H9 (cell line): ENCODE results near the gene PTPRN2. TPM values are rescaled to one million over a fixed set of nuclear protein-coding genes. Genes with fewer than 3 reads are reported as not detected.

Source experiments
- DNase-seq: peaks from one replicate; pipeline ENCODE4 v3.0.0-alpha.2; 2017
- H2AFZ ChIP-seq: one replicate; pipeline ENCODE4 v1.6.1; 2013; ENCODE audit warnings: mild to moderate bottlenecking, low read length, control low read depth, moderate library complexity
- H2AK5ac ChIP-seq: 2 replicates; pipeline ENCODE4 v1.6.1; 2013; ENCODE audit warnings: low read length, control low read depth, mixed read lengths; ENCODE audit not compliant: insufficient read length
- H2BK120ac ChIP-seq: one replicate; pipeline ENCODE4 v1.6.1; 2013; ENCODE audit warnings: low read depth, mild to moderate bottlenecking, low read length, control low read depth, inconsistent platforms; ENCODE audit not compliant: poor library complexity, severe bottlenecking
- H2BK12ac ChIP-seq: 2 replicates; pipeline ENCODE4 v1.6.1; 2013; ENCODE audit warnings: low read length, control low read depth, mixed read lengths, low read depth; ENCODE audit not compliant: insufficient read length
- H2BK15ac ChIP-seq: 2 replicates; pipeline ENCODE4 v1.6.1; 2013; ENCODE audit warnings: low read depth, low read length, control low read depth
- H2BK20ac ChIP-seq: one replicate; pipeline ENCODE4 v1.6.1; 2013; ENCODE audit warnings: low read depth, mild to moderate bottlenecking, low read length, control low read depth, inconsistent platforms; ENCODE audit not compliant: poor library complexity, severe bottlenecking
- H2BK5ac ChIP-seq: 2 replicates; pipeline ENCODE4 v1.6.1; 2013; ENCODE audit warnings: low read length, control low read depth, mixed read lengths; ENCODE audit not compliant: insufficient read length
- H3K14ac ChIP-seq: 2 replicates; pipeline ENCODE4 v1.6.1; 2013; ENCODE audit warnings: low read length, control low read depth; ENCODE audit not compliant: insufficient read depth
- H3K18ac ChIP-seq: 2 replicates; pipeline ENCODE4 v1.6.1; 2013; ENCODE audit warnings: low read depth, mild to moderate bottlenecking, mixed read lengths, low read length, control low read depth; ENCODE audit not compliant: insufficient read length
- H3K23ac ChIP-seq: 2 replicates; pipeline ENCODE4 v1.6.1; 2013; ENCODE audit warnings: low read length, control low read depth, mixed read lengths, low read depth; ENCODE audit not compliant: insufficient read length
- H3K23me2 ChIP-seq: 2 replicates; pipeline ENCODE4 v1.6.1; 2013; ENCODE audit warnings: low read depth, mild to moderate bottlenecking, mixed read lengths, low read length, control low read depth; ENCODE audit not compliant: insufficient read length, poor library complexity, severe bottlenecking
- H3K27ac ChIP-seq: 2 replicates; pipeline ENCODE4 v1.5.1; 2013; ENCODE audit warnings: low read length, control low read depth, mixed read lengths, low read depth; ENCODE audit not compliant: insufficient read length
- H3K27me3 ChIP-seq: 2 replicates; pipeline ENCODE4 v1.6.1; 2013; ENCODE audit warnings: low read length, control low read depth, inconsistent platforms; ENCODE audit not compliant: insufficient read depth
- H3K4ac ChIP-seq: 2 replicates; pipeline ENCODE4 v1.6.1; 2013; ENCODE audit warnings: low read depth, mild to moderate bottlenecking, control low read depth, inconsistent platforms, low read length, moderate library complexity
- H3K4me1 ChIP-seq: 2 replicates; pipeline ENCODE4 v1.6.1; 2013; ENCODE audit warnings: low read length, control low read depth, inconsistent platforms; ENCODE audit not compliant: insufficient read depth
- H3K4me2 ChIP-seq: 2 replicates; pipeline ENCODE4 v1.6.1; 2013; ENCODE audit warnings: low read length, control low read depth, mixed read lengths; ENCODE audit not compliant: insufficient read length, insufficient read depth
- H3K56ac ChIP-seq: 2 replicates; pipeline ENCODE4 v1.6.1; 2013; ENCODE audit warnings: low read depth, mild to moderate bottlenecking, mixed read lengths, low read length, control low read depth; ENCODE audit not compliant: insufficient read length
- H3K79me1 ChIP-seq: 2 replicates; pipeline ENCODE4 v1.6.1; 2013; ENCODE audit warnings: low read depth, mild to moderate bottlenecking, moderate library complexity, low read length, control low read depth, inconsistent platforms; ENCODE audit not compliant: insufficient read depth, poor library complexity, severe bottlenecking
- H3K79me2 ChIP-seq: 2 replicates; pipeline ENCODE4 v1.6.1; 2013; ENCODE audit warnings: low read length, control low read depth, inconsistent platforms; ENCODE audit not compliant: insufficient read depth
- H3K9ac ChIP-seq: 2 replicates; pipeline ENCODE4 v1.6.1; 2013; ENCODE audit warnings: low read length, control low read depth, mixed read lengths; ENCODE audit not compliant: insufficient read length; ENCODE audit errors: extremely low read depth
- H3K9me3 ChIP-seq: one replicate; pipeline ENCODE4 v1.6.1; 2013; ENCODE audit warnings: low read depth, low read length, inconsistent platforms; ENCODE audit not compliant: control insufficient read depth
- H3T11ph ChIP-seq: one replicate; pipeline ENCODE4 v1.6.1; 2013; ENCODE audit warnings: mild to moderate bottlenecking, low read length, control low read depth, inconsistent platforms
- H4K20me1 ChIP-seq: one replicate; pipeline ENCODE4 v1.6.1; 2013; ENCODE audit not compliant: control insufficient read depth, insufficient read length, insufficient read depth
- H4K5ac ChIP-seq: 2 replicates; pipeline ENCODE4 v1.6.1; 2013; ENCODE audit warnings: low read depth, mild to moderate bottlenecking, mixed read lengths, low read length, control low read depth; ENCODE audit not compliant: insufficient read length
- H4K8ac ChIP-seq: replicated peaks from 2 replicates; pipeline ENCODE4 v1.6.1; 2013; ENCODE audit warnings: low read length, control low read depth, mixed read lengths, low read depth; ENCODE audit not compliant: insufficient read length
- H4K91ac ChIP-seq: 2 replicates; pipeline ENCODE4 v1.6.1; 2013; ENCODE audit warnings: low read depth, mild to moderate bottlenecking, moderate library complexity, mixed read lengths, low read length, control low read depth; ENCODE audit not compliant: insufficient read length
- H3K27ac Mint-ChIP-seq, 3 experiments: 2 replicates in 2 of 3; 3 replicates in 1 of 3; pipeline ENCODE4 v1.8.0; 2020 to 2021; ENCODE audit warnings: mixed read lengths in 3 of 3, mild to moderate bottlenecking in 1 of 3, moderate library complexity in 1 of 3
- H3K27me3 Mint-ChIP-seq: 2 replicates; pipeline ENCODE4 v1.8.0; 2021; ENCODE audit warnings: low read depth, mild to moderate bottlenecking, moderate library complexity, mixed read lengths
- H3K36me3 Mint-ChIP-seq, 3 experiments: 2 replicates in 2 of 3; 3 replicates in 1 of 3; pipeline ENCODE4 v1.8.0; 2020 to 2021; ENCODE audit warnings: low read depth in 3 of 3, mixed read lengths in 3 of 3; ENCODE audit not compliant: insufficient read depth in 1 of 3
- H3K4me1 Mint-ChIP-seq, 2 experiments: 2 replicates each; pipeline ENCODE4 v1.8.0; 2020; ENCODE audit warnings: mixed read lengths in 2 of 2
- H3K4me3 Mint-ChIP-seq, 2 experiments: 2 replicates in 1 of 2; 3 replicates in 1 of 2; pipeline ENCODE4 v1.8.0; 2020 to 2021; ENCODE audit warnings: mild to moderate bottlenecking in 2 of 2, mixed read lengths in 2 of 2, moderate library complexity in 1 of 2
- H3K9me3 Mint-ChIP-seq, 2 experiments: 2 replicates in 1 of 2; 3 replicates in 1 of 2; pipeline ENCODE4 v1.8.0; 2020; ENCODE audit warnings: mild to moderate bottlenecking in 2 of 2, mixed read lengths in 2 of 2, moderate library complexity in 1 of 2
- WGBS: extraction: QIAGEN DNeasy Blood & Tissue Kit; methylation state at CpG from one replicate; pipeline ENCODE4 v1.1.7; 2013; ENCODE audit warnings: missing lambda C conversion rate, low lambda C conversion rate, mixed read lengths; ENCODE audit not compliant: insufficient read length; ENCODE audit errors: extremely low coverage; 5-methylcytosine and 5-hydroxymethylcytosine counted together
- total RNA-seq: library from RNA; stranded (reverse); gene quantifications from 2 replicates; pipeline ENCODE4 v1.2.1, GENCODE V29; 2021
- TF ChIP-seq, protein P1 (sequence below): fragments of 200-600 bp; sonication (generic); conservative IDR thresholded peaks from 3 replicates; pipeline ENCODE4 v1.8.0; 2021; ENCODE audit warnings: antibody characterized with exemption, mild to moderate bottlenecking

PTPRN2 gene
- total RNA-seq, 1 experiment from 2014 or later = 5.2 TPM

DNA sequence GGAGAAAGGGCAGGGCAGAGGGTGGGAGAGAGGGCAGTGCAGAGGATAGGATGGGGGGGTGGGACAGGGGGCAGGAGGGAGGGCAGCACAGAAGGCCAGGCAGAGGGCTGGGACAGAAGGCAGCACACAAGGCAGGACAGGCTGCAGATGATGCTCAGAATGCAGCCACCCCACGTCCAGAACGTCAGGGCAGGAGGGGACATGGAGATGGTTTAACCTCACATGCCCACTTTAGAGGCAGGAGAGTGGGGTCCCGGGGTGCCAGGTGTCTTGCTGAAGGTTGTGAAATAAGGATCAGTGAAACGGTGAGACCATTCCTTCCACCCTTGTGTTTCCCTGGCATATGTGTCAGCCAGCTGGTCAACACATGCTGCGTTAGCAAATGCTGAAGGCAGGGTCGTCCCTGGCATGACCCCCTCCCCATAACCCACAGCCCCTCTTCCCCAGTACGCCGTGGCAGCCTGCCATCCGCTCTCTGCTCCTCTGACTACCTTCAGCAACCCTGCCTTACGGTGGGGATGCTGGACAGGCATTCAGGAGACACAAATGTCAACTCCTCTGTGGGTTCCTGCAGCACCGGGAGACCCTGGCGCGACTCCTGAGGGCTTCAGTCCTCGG lies 658.7 kb downstream of the PTPRN2 start:
- H3K23me2 ChIP-seq = no peaks in the 10 kb centered on the region
- H3K56ac ChIP-seq = no peak overlapping the region
- H3K4ac ChIP-seq = no peak overlapping the region
- no peak overlapping the region for H2BK12ac ChIP-seq
- no peaks in the 10 kb centered on the region for H3K4me1 ChIP-seq
- no peak overlapping the region for H3K23ac ChIP-seq
- H3K27me3 Mint-ChIP-seq = peaks cover 10% of the 10 kb centered on the region; the same call in 1 of the 2 replicates
- H3T11ph ChIP-seq = no peak overlapping the region
- no CpG with 5 or more reads among the region's 14 CpGs for WGBS
- no peak overlapping the region for H3K14ac ChIP-seq
- no peak overlapping the region for H3K9ac ChIP-seq
- H4K5ac ChIP-seq = no peak overlapping the region
- H2AK5ac ChIP-seq = no peak overlapping the region
- no peak overlapping the region for H2BK5ac ChIP-seq
- H3K27me3 ChIP-seq = no peaks in the 10 kb centered on the region
- peaks cover 13 to 18% of the 10 kb centered on the region in 2 experiments for H3K9me3 Mint-ChIP-seq
- peaks cover 9 to 18% (median 12%) of the 10 kb centered on the region in 3 experiments for H3K36me3 Mint-ChIP-seq
- no peak overlapping the region for H3K4me3 Mint-ChIP-seq
- H3K27ac Mint-ChIP-seq = no peak overlapping the region
- H4K8ac ChIP-seq = no peak overlapping the region
- H2AFZ ChIP-seq = no peak overlapping the region
- H3K79me2 ChIP-seq = no peaks in the 10 kb centered on the region
- no peak overlapping the region for H2BK20ac ChIP-seq
- peaks cover 11 to 18% of the 10 kb centered on the region in 2 experiments for H3K4me1 Mint-ChIP-seq
- H3K9me3 ChIP-seq = no peaks in the 10 kb centered on the region
- TF ChIP-seq, protein P1, sequence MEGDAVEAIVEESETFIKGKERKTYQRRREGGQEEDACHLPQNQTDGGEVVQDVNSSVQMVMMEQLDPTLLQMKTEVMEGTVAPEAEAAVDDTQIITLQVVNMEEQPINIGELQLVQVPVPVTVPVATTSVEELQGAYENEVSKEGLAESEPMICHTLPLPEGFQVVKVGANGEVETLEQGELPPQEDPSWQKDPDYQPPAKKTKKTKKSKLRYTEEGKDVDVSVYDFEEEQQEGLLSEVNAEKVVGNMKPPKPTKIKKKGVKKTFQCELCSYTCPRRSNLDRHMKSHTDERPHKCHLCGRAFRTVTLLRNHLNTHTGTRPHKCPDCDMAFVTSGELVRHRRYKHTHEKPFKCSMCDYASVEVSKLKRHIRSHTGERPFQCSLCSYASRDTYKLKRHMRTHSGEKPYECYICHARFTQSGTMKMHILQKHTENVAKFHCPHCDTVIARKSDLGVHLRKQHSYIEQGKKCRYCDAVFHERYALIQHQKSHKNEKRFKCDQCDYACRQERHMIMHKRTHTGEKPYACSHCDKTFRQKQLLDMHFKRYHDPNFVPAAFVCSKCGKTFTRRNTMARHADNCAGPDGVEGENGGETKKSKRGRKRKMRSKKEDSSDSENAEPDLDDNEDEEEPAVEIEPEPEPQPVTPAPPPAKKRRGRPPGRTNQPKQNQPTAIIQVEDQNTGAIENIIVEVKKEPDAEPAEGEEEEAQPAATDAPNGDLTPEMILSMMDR = no peak
- no peak for DNase-seq
- H3K18ac ChIP-seq = no peak overlapping the region
- H3K79me1 ChIP-seq = no peaks in the 10 kb centered on the region
- H2BK120ac ChIP-seq = no peak overlapping the region
- H3K4me2 ChIP-seq = no peak overlapping the region
- H4K20me1 ChIP-seq = no peaks in the 10 kb centered on the region
- H3K27ac ChIP-seq = no peak overlapping the region
- H2BK15ac ChIP-seq = no peak overlapping the region
- no peak overlapping the region for H4K91ac ChIP-seq
